ENCODE results near the gene PTPRT.
A peak's percentile ranks its signal among the peaks of the same experiment; 100 is the strongest.

The PTPRT gene

DNA sequence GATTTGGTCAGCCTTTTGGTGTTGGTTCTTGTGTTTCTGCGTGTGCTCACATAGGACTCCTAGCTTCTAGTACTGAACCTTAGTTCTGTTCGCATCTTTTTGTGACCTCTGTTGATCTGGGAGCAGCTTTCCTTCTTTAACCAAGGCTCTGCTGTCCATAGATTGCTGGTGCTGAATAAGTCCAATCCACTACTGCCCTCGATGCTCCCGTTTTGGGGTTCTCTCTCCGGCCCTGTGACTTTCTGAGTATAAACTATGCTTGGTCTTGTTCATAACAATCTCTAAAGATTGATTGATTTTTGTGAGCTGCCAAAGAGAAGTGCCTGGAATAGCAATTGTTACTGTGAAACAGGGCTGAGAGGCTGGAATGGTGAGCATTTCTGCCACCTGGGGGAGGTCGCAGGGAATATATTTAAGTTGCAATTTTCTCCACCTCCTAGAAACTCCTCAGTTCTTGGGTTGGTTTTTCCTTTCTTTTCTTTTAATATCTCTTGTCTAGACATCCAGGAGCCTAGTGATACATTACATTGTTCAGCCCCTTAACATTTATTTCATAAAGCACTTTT is 1148.6 kb downstream of the PTPRT start:
- H3K36me3 ChIP-seq = no peaks in the 10 kb centered on the region
- H3K4me3 ChIP-seq (ENCODE audit: low read depth, low read length) = no peak overlapping the region
- TF ChIP-seq, protein P1, sequence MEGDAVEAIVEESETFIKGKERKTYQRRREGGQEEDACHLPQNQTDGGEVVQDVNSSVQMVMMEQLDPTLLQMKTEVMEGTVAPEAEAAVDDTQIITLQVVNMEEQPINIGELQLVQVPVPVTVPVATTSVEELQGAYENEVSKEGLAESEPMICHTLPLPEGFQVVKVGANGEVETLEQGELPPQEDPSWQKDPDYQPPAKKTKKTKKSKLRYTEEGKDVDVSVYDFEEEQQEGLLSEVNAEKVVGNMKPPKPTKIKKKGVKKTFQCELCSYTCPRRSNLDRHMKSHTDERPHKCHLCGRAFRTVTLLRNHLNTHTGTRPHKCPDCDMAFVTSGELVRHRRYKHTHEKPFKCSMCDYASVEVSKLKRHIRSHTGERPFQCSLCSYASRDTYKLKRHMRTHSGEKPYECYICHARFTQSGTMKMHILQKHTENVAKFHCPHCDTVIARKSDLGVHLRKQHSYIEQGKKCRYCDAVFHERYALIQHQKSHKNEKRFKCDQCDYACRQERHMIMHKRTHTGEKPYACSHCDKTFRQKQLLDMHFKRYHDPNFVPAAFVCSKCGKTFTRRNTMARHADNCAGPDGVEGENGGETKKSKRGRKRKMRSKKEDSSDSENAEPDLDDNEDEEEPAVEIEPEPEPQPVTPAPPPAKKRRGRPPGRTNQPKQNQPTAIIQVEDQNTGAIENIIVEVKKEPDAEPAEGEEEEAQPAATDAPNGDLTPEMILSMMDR (IDR thresholded peaks at IDR 0.05; ENCODE audit: low read depth, low read length) = peak; percentile 15; the same call in 1 of the 2 replicates
- no peaks in the 10 kb centered on the region for H3K9me3 ChIP-seq
- no peaks in the 10 kb centered on the region for H3K4me1 ChIP-seq
- no peak for DNase-seq
- H3K27me3 ChIP-seq = no peaks in the 10 kb centered on the region

GRCh38 chr20:42027746-42028268 is 1161.9 kb downstream of the PTPRT start:
- no peaks in the 10 kb centered on the region for H3K4me1 ChIP-seq
- no peak for DNase-seq
- TF ChIP-seq, protein P1 (IDR thresholded peaks at IDR 0.05; ENCODE audit: low read depth, low read length) = peak; percentile 52
- H3K9me3 ChIP-seq = no peaks in the 10 kb centered on the region; the same call in 1 of the 2 replicates
- no peak overlapping the region for H3K4me3 ChIP-seq (ENCODE audit: low read depth, low read length)
- no peaks in the 10 kb centered on the region for H3K36me3 ChIP-seq
- no peaks in the 10 kb centered on the region for H3K27me3 ChIP-seq

DNA sequence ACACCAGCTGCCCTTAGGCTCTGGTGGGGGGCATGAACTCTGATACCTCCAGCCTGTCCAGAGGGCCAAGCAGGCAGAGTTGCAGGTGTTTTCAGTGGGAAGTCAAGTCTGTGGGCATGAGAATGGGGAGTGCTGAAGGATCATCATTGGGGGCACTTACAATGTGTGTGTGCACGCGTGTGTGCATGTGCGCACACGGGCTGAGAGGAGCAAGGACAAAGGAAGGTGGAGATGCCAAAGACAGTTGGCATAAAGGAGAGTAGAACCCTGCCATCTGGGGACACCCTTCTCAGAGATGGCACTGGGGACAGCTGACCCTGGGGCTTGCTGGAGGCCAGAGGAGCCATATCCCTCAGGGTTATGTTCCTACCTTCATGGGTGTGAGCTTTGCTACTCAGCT is 1163.1 kb downstream of the PTPRT start:
- DNase-seq = no peak
- TF ChIP-seq, protein P1 (IDR thresholded peaks at IDR 0.05; ENCODE audit: low read depth, low read length) = no peak

GRCh38 chr20:42024653-42025052 is 1165.1 kb downstream of the PTPRT start:
- no peaks in the 10 kb centered on the region for H3K36me3 ChIP-seq
- no peak overlapping the region for H3K4me3 ChIP-seq (ENCODE audit: low read depth, low read length)
- H3K27me3 ChIP-seq = no peaks in the 10 kb centered on the region
- no peaks in the 10 kb centered on the region for H3K4me1 ChIP-seq
- H3K9me3 ChIP-seq = no peaks in the 10 kb centered on the region
- no peak for DNase-seq
- TF ChIP-seq, protein P1 (IDR thresholded peaks at IDR 0.05; ENCODE audit: low read depth, low read length) = no peak

More for the DNA sequence above, 1163.1 kb downstream of the PTPRT start:
- no peaks in the 10 kb centered on the region; the same call in 1 of the 2 replicates for H3K9me3 ChIP-seq
- no peaks in the 10 kb centered on the region for H3K27me3 ChIP-seq
- no peaks in the 10 kb centered on the region for H3K4me1 ChIP-seq
- H3K36me3 ChIP-seq = no peaks in the 10 kb centered on the region
- H3K4me3 ChIP-seq (ENCODE audit: low read depth, low read length) = no peak overlapping the region
